Mammary epithelial cell (primary cell): ENCODE measurements around the gene TEF.

Experiments
- EZH2 ChIP-seq: IDR thresholded peaks from 2 replicates; pipeline ENCODE4 v1.6.1; 2012; ENCODE audit warnings: low read length, inconsistent platforms, borderline replicate concordance
- TF ChIP-seq, protein P1 (sequence below), 2 donors: IDR thresholded peaks in 1 of 2; conservative IDR thresholded peaks in 1 of 2; 2 replicates each; pipeline ENCODE4 v1.5.1; 2011 to 2012; ENCODE audit warnings: inconsistent platforms in 2 of 2, low read length in 2 of 2, mild to moderate bottlenecking in 2 of 2, control low read depth in 1 of 2, low read depth in 1 of 2; ENCODE audit not compliant: insufficient read depth in 1 of 2; ENCODE audit errors: extremely low read depth in 1 of 2

DNA sequence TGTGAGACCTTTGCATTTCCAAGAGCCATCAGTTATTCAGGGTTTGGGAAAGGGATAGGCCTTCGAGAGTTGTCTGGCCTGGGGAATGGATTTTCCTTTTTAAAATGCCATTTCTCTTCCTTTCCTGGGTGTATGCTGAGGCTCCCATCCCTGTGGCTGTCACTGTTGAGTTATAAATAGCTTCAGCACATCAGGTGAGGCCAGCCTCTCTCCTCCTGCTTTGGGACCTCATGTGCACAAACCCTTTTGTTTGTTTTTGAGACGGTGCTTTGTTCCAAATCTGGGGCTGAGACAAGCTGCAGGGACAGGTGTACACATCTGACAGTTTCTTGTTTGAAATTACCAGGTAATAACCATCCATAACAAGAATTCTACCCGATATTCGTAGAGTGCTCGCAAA lies 1.3 kb downstream of the TEF start:
- TF ChIP-seq, protein P1, sequence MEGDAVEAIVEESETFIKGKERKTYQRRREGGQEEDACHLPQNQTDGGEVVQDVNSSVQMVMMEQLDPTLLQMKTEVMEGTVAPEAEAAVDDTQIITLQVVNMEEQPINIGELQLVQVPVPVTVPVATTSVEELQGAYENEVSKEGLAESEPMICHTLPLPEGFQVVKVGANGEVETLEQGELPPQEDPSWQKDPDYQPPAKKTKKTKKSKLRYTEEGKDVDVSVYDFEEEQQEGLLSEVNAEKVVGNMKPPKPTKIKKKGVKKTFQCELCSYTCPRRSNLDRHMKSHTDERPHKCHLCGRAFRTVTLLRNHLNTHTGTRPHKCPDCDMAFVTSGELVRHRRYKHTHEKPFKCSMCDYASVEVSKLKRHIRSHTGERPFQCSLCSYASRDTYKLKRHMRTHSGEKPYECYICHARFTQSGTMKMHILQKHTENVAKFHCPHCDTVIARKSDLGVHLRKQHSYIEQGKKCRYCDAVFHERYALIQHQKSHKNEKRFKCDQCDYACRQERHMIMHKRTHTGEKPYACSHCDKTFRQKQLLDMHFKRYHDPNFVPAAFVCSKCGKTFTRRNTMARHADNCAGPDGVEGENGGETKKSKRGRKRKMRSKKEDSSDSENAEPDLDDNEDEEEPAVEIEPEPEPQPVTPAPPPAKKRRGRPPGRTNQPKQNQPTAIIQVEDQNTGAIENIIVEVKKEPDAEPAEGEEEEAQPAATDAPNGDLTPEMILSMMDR (conservative IDR thresholded peaks at IDR 0.05 in 1 of 2, IDR thresholded peaks at IDR 0.05 in 1 of 2; ENCODE audit: extremely low read depth in 1 of 2, insufficient read depth in 1 of 2, low read depth in 1 of 2, low read length in 2 of 2), result no peak
- no peak for TF ChIP-seq EZH2
